B cell (primary cell): ENCODE measurements around the gene SNAPC3. TPM values are rescaled to one million over a fixed set of nuclear protein-coding genes. Genes with fewer than 3 reads are reported as not detected.

Experiments used
- ATAC-seq: fragments of 200-7000 bp; cut with Tn5 transposase; one replicate; pipeline ENCODE4 v1.10.0; 2021; ENCODE audit warnings: low read depth, mild to moderate bottlenecking, moderate number of reproducible peaks, moderate library complexity
- CTCF ChIA-PET: fragments of 350-600 bp; sonication (Branson Sonifier 250); formaldehyde crosslinking; loops from one replicate; lab custom pipeline; 2021; ENCODE audit warnings: antibody characterized with exemption, inconsistent platforms; lab: Charles Lee
- POLR2A ChIA-PET: fragments of 350-600 bp; sonication (Branson Sonifier 250); formaldehyde crosslinking; loops from one replicate; lab custom pipeline; 2021; ENCODE audit warnings: antibody characterized with exemption; lab: Charles Lee
- DNase-seq: peaks from one replicate; pipeline ENCODE4 v3.0.0; 2013
- H2AFZ ChIP-seq: 2 replicates; pipeline ENCODE4 v1.6.1; 2012; ENCODE audit warnings: mild to moderate bottlenecking, low read depth, low read length; ENCODE audit not compliant: insufficient read depth, poor library complexity, severe bottlenecking
- H3K27ac ChIP-seq, 2 donors: 1 replicate in 1 of 2; 2 replicates in 1 of 2; pipeline ENCODE4 v1.5.1; 2012 to 2013; ENCODE audit warnings: low read length in 2 of 2, mild to moderate bottlenecking in 2 of 2, moderate library complexity in 1 of 2
- H3K27me3 ChIP-seq, 4 experiments: fragments of 200-600 bp in 1 of 4; sonication (generic) in 1 of 4; replicated peaks in 1 of 4; 1 replicate in 2 of 4; 2 replicates in 2 of 4; pipeline versions ENCODE4 v1.6.1 to v1.7.0; 2013 to 2016; ENCODE audit warnings: low read length in 3 of 4, mild to moderate bottlenecking in 2 of 4, mixed read lengths in 1 of 4, moderate library complexity in 1 of 4; ENCODE audit not compliant: insufficient read depth in 4 of 4, control insufficient read depth in 3 of 4; ENCODE audit errors: control extremely low read depth in 1 of 4
- H3K36me3 ChIP-seq, 2 experiments: replicated peaks in 1 of 2; 1 replicate in 1 of 2; 2 replicates in 1 of 2; pipeline versions ENCODE4 v1.6.1 to v1.7.1; 2013; ENCODE audit warnings: low read length in 1 of 2; ENCODE audit not compliant: insufficient read depth in 2 of 2, control insufficient read depth in 1 of 2; ENCODE audit errors: control extremely low read depth in 1 of 2, extremely low read depth in 1 of 2
- H3K4me1 ChIP-seq, 2 donors: fragments of 200-600 bp in 1 of 2; sonication (generic) in 1 of 2; 1 replicate in 1 of 2; 2 replicates in 1 of 2; pipeline versions ENCODE4 v1.5.1 to v1.6.1; 2013 to 2017; ENCODE audit warnings: low read length in 2 of 2; ENCODE audit not compliant: control insufficient read depth in 2 of 2, insufficient read depth in 2 of 2
- H3K4me2 ChIP-seq: replicated peaks from 2 replicates; pipeline ENCODE3; 2012; ENCODE audit warnings: mild to moderate bottlenecking, low read depth, low read length; ENCODE audit not compliant: poor library complexity, severe bottlenecking
- H3K4me3 ChIP-seq, 5 experiments: fragments of 200-600 bp in 1 of 5; sonication (generic) in 1 of 5; 1 replicate in 3 of 5; 2 replicates in 2 of 5; pipeline versions ENCODE4 v1.5.1 to v1.7.0; 2011 to 2016; ENCODE audit warnings: low read length in 4 of 5, mild to moderate bottlenecking in 4 of 5, low read depth in 2 of 5, control low read depth in 1 of 5, moderate library complexity in 1 of 5; ENCODE audit not compliant: insufficient read depth in 1 of 5; ENCODE audit errors: control extremely low read depth in 1 of 5, extremely low read depth in 1 of 5
- H3K79me2 ChIP-seq: fragments of 200-600 bp; sonication (generic); one replicate; pipeline ENCODE4 v1.6.0; 2016; ENCODE audit warnings: low read length; ENCODE audit not compliant: control insufficient read depth, insufficient read depth
- H3K9ac ChIP-seq: fragments of 200-600 bp; sonication (generic); 2 replicates; pipeline ENCODE4 v1.6.1; 2017; ENCODE audit warnings: mild to moderate bottlenecking, low read length, moderate library complexity
- H3K9me3 ChIP-seq, 3 donors: one replicate each; pipeline versions ENCODE4 v1.6.1 to v1.7.1; 2013; ENCODE audit warnings: low read length in 2 of 3; ENCODE audit not compliant: control insufficient read depth in 2 of 3, insufficient read depth in 1 of 3; ENCODE audit errors: control extremely low read depth in 1 of 3
- H4K20me1 ChIP-seq: 2 replicates; pipeline ENCODE4 v1.6.0; 2012; ENCODE audit warnings: mild to moderate bottlenecking, low read length; ENCODE audit not compliant: insufficient read depth, control insufficient read depth, poor library complexity, severe bottlenecking
- H3K27ac Mint-ChIP-seq: one replicate; pipeline ENCODE4 v1.8.0; 2021; ENCODE audit warnings: mixed read lengths
- H3K27me3 Mint-ChIP-seq: one replicate; pipeline ENCODE4 v1.8.0; 2021; ENCODE audit warnings: mixed read lengths
- H3K4me1 Mint-ChIP-seq: one replicate; pipeline ENCODE4 v1.8.0; 2021; ENCODE audit warnings: mixed read lengths
- H3K4me3 Mint-ChIP-seq: one replicate; pipeline ENCODE4 v1.8.0; 2021; ENCODE audit warnings: mixed read lengths
- H3K9me3 Mint-ChIP-seq: one replicate; pipeline ENCODE4 v1.8.0; 2022; ENCODE audit warnings: mixed read lengths; ENCODE audit not compliant: insufficient read depth
- EZH2 ChIP-seq: IDR thresholded peaks from 2 replicates; pipeline ENCODE4 v1.6.1; 2012; ENCODE audit warnings: borderline replicate concordance, low read depth, mild to moderate bottlenecking, moderate library complexity, low read length; ENCODE audit not compliant: insufficient read depth, poor library complexity, severe bottlenecking
- WGBS: methylation state at CpG from one replicate; pipeline ENCODE4 v1.1.5; 2013; ENCODE audit warnings: missing lambda C conversion rate; ENCODE audit not compliant: insufficient coverage; 5-methylcytosine and 5-hydroxymethylcytosine counted together
- intact Hi-C: fragments of 100-400 bp; cut with micrococcal nuclease; formaldehyde crosslinking; loops from one replicate; pipeline ENCODE4 v1.10.0; 2022
- polyA plus RNA-seq: library from polyadenylated mRNA; depleted of rRNA; stranded (reverse); fragments of >200 nt; gene quantifications from 2 replicates; pipeline ENCODE4 v1.2.3, GENCODE V29; 2012
- total RNA-seq, 2 donors: library from RNA; stranded (reverse); fragments of 120-200 nt in 1 of 2; gene quantifications; 1 replicate in 1 of 2; 2 replicates in 1 of 2; pipeline versions ENCODE4 v1.2.3 to v1.2.4, GENCODE V29; 2013 to 2022
- TF ChIP-seq, protein P1 (sequence below): fragments of 200-600 bp; IDR thresholded peaks from one replicate; pipeline ENCODE4 v1.8.0; 2022; ENCODE audit warnings: antibody characterized with exemption, mild to moderate bottlenecking

Gene SNAPC3
- total and polyA plus RNA-seq, 2 donors (not counting 1 experiment from before 2014, with no cell fraction given): 16.6 to 48.3 TPM

DNA sequence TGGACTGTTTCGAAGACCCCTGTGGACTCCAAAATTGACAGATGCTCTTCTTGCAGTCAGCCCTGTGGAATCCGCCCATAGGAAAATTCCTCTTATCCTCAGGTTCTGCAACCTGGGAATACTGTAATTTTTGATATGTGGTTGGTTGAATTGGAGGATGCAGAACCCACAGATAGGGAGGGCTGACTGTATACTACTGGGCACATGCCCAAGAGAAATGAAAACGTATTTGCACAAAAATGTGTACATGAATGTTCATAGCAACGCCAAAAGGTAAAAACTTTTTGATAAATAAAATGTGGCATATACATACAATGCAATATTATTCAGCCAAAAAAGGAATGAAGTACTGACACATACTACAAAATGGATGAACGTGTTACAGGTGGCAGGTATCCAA lies 1.9 kb upstream of the SNAPC3 start:
- WGBS: 71% methylated on average over 1 of the region's 5 CpGs
- ATAC-seq: no peak
- H3K27me3 ChIP-seq: no peaks in the 10 kb centered on the region
- peaks cover 16 to 23% of the 10 kb centered on the region in 2 donors for H3K4me1 ChIP-seq
- H3K4me2 ChIP-seq: no peak overlapping the region
- H3K79me2 ChIP-seq: peaks cover 32% of the 10 kb centered on the region
- CTCF ChIA-PET: no interaction called here
- no peaks in the 10 kb centered on the region for H3K27me3 Mint-ChIP-seq
- intact Hi-C loops: no loop called here
- no peaks in the 10 kb centered on the region for H3K9me3 ChIP-seq
- H3K4me3 Mint-ChIP-seq: no peak overlapping the region
- no peak overlapping the region for H3K4me3 ChIP-seq
- no peak overlapping the region for H3K9ac ChIP-seq
- H3K27ac Mint-ChIP-seq: no peak overlapping the region
- H2AFZ ChIP-seq: no peak overlapping the region
- peaks cover 0 to 4% of the 10 kb centered on the region in 2 experiments for H3K36me3 ChIP-seq
- no peak overlapping the region for H3K27ac ChIP-seq
- H4K20me1 ChIP-seq: no peaks in the 10 kb centered on the region
- TF ChIP-seq EZH2: no peak
- TF ChIP-seq, protein P1, sequence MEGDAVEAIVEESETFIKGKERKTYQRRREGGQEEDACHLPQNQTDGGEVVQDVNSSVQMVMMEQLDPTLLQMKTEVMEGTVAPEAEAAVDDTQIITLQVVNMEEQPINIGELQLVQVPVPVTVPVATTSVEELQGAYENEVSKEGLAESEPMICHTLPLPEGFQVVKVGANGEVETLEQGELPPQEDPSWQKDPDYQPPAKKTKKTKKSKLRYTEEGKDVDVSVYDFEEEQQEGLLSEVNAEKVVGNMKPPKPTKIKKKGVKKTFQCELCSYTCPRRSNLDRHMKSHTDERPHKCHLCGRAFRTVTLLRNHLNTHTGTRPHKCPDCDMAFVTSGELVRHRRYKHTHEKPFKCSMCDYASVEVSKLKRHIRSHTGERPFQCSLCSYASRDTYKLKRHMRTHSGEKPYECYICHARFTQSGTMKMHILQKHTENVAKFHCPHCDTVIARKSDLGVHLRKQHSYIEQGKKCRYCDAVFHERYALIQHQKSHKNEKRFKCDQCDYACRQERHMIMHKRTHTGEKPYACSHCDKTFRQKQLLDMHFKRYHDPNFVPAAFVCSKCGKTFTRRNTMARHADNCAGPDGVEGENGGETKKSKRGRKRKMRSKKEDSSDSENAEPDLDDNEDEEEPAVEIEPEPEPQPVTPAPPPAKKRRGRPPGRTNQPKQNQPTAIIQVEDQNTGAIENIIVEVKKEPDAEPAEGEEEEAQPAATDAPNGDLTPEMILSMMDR: no peak
- POLR2A ChIA-PET: no interaction called here
- peaks cover 26% of the 10 kb centered on the region for H3K4me1 Mint-ChIP-seq
- H3K9me3 Mint-ChIP-seq: no peaks in the 10 kb centered on the region
- DNase-seq: no peak

DNA sequence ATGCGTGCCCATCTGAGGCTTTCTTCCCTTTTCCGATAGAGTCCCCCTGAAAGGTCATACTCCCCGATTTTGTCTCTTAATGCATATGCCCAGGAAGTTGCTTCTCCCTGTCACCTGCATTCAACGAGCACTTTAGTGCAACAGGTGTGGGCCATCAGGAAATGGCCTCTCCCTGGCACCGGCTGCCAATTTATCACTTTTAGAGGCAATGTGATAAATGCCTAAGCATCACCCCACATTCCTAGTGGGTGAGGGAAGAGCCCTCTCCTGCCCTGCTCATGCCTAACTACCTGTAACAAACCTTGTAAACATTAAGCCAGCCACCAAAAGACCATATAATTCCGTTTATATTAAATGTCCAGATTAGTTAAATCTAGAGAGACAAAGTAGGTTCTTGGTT lies 1.1 kb upstream of the SNAPC3 start:
- POLR2A ChIA-PET: no interaction called here
- WGBS: 100% methylated on average over 4 of the region's 6 CpGs
- Mint-ChIP-seq H3K9me3 (no peaks in the 10 kb centered on the region), H3K4me1 (peaks cover 32% of the 10 kb centered on the region), H3K27ac (peak overlapping the region; percentile 84), H3K27me3 (no peaks in the 10 kb centered on the region), H3K4me3 (peak overlapping the region; percentile 93)
- DNase-seq: no peak
- TF ChIP-seq, protein P1: no peak
- TF ChIP-seq EZH2: no peak
- no peak overlapping the region for H3K27ac ChIP-seq
- ATAC-seq: no peak
- peaks cover 24 to 29% of the 10 kb centered on the region in 2 donors for H3K4me1 ChIP-seq
- H2AFZ ChIP-seq: no peak overlapping the region
- no peaks in the 10 kb centered on the region for H3K27me3 ChIP-seq
- intact Hi-C loops: no loop called here
- H3K9me3 ChIP-seq: no peaks in the 10 kb centered on the region
- CTCF ChIA-PET: interaction anchor here (3.0 kb wide), 1 partner anchor 185 kb away, joined by 8 read pairs; no protein-coding TSS in a partner anchor
- peaks cover 37% of the 10 kb centered on the region for H3K79me2 ChIP-seq
- H4K20me1 ChIP-seq: peaks cover 4% of the 10 kb centered on the region
- H3K9ac ChIP-seq: no peak overlapping the region
- H3K4me2 ChIP-seq: no peak overlapping the region
- H3K36me3 ChIP-seq: peaks cover 0 to 4% of the 10 kb centered on the region in 2 experiments
- no peak overlapping the region for H3K4me3 ChIP-seq
